Measurements from ENCODE around the gene LRRC10.
A peak's percentile ranks its signal among the peaks of the same experiment; 100 is the strongest.

Gene LRRC10

DNA sequence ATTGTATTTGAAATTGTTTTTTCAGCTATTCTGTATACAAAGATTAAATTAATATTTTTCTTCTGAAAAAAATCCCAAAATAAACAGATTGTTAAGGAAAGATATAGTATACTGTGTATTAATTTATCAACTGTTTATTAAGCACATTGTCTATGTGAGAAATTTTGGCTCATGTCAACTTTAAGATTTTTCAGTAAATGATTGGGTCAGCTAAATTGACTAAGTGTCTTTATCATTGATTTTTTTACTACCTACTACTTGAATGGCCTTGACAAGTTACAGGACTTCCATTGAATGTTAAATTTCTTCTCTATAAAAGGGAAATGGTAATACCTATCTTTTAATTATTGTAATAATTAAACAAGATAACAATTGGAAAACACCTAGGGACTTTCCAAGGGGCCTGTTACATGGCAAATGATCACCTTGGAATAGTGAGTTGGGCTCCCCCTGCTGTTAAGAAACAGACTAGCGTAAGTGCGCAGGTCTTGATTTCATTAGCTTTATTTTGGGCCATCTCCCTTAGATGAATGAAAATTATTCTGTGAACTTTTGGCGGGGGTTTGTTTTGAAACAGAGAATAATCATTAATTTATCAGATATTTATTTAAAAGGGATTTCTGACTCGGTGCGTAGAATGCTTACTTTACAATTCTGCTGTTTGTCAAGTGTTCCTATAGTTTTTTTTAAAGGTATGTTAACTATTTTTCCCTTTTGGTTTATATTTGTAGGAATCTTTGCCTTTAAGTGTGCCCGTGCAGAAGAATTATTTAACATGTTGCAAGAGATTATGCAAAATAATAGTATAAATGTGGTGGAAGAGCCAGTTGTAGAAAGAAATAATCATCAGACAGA lies 39.9 kb downstream of the LRRC10 start:
- H3K27ac ChIP-seq (ENCODE audit: low read depth, low read length, severe bottlenecking): no peak overlapping the region
- peaks cover 70% of the 10 kb centered on the region for H3K36me3 ChIP-seq (ENCODE audit: control insufficient read depth, insufficient read depth, low read length)
- peaks cover 9% of the 10 kb centered on the region for H3K4me1 ChIP-seq (ENCODE audit: control insufficient read depth, insufficient read depth, low read length, poor library complexity, severe bottlenecking)
- 10% methylated on average over 2 of the region's 6 CpGs; no CpG with 5 or more reads in 1 of the 2 experiments for WGBS, 2 experiments (ENCODE audit: insufficient coverage in 2 of 2)
- no peak overlapping the region for H3K4me3 ChIP-seq (ENCODE audit: extremely low read depth, insufficient read depth, low read length, poor library complexity, severe bottlenecking)
- H3K9me3 ChIP-seq (ENCODE audit: control insufficient read depth, low read length): no peaks in the 10 kb centered on the region

DNA sequence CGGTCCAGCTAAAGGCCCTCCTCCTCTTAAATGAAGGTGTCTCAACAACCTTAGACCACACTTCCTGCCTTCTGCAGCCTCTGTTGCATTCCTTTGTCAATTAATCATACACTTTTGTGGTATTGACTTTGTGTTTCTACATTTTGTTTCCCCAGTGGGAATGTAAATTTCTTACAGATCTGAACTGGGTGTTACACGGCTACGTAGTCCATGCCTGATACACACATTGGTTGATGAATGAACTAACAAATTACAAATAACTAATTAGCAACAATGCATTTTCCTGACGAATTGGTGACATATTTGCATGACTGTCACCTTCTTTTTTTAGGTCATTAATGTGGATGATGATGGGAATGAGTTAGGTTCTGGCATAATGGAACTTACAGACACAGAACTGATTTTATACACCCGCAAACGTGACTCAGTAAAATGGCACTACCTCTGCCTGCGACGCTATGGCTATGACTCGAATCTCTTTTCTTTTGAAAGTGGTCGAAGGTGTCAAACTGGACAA lies 40.6 kb downstream of the LRRC10 start:
- peaks cover 70% of the 10 kb centered on the region for H3K36me3 ChIP-seq (ENCODE audit: control insufficient read depth, insufficient read depth, low read length)
- H3K4me1 ChIP-seq (ENCODE audit: control insufficient read depth, insufficient read depth, low read length, poor library complexity, severe bottlenecking): peaks cover 5% of the 10 kb centered on the region
- peak overlapping the region; percentile 11 for H3K27ac ChIP-seq (ENCODE audit: low read depth, low read length, severe bottlenecking)
- H3K4me3 ChIP-seq (ENCODE audit: extremely low read depth, insufficient read depth, low read length, poor library complexity, severe bottlenecking): no peak overlapping the region
- no peaks in the 10 kb centered on the region for H3K9me3 ChIP-seq (ENCODE audit: control insufficient read depth, low read length)
- 94 to 96% methylated on average over 6 to 7 of the region's 10 CpGs for WGBS, 2 experiments (ENCODE audit: insufficient coverage in 2 of 2)

DNA sequence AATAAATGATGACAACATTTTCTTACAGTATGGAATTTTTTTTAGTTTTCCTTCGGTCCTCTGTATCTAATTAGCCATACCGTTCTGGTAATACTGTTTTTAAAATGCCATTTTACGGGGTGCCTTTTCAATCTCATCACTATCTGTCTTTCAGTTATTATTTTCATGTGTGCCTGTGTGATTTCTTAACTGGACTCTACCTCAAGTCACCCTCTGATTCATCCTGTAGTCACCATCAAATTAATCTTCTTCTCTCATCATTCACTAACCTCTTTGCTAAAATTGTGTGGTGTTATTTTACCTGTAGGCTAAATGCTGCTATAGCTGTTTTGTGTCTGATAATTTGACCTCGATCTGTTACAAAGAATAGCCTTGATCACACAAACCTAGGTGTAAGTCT lies 41.5 kb downstream of the LRRC10 start:
- no peak overlapping the region for H3K27ac ChIP-seq (ENCODE audit: low read depth, low read length, severe bottlenecking)
- H3K36me3 ChIP-seq (ENCODE audit: control insufficient read depth, insufficient read depth, low read length): peaks cover 69% of the 10 kb centered on the region
- WGBS, 2 experiments (ENCODE audit: insufficient coverage in 2 of 2): 67 to 100% methylated on average over 1 to 2 of the region's 4 CpGs
- H3K9me3 ChIP-seq (ENCODE audit: control insufficient read depth, low read length): no peaks in the 10 kb centered on the region
- H3K4me3 ChIP-seq (ENCODE audit: extremely low read depth, insufficient read depth, low read length, poor library complexity, severe bottlenecking): no peak overlapping the region
- no peaks in the 10 kb centered on the region for H3K4me1 ChIP-seq (ENCODE audit: control insufficient read depth, insufficient read depth, low read length, poor library complexity, severe bottlenecking)

DNA sequence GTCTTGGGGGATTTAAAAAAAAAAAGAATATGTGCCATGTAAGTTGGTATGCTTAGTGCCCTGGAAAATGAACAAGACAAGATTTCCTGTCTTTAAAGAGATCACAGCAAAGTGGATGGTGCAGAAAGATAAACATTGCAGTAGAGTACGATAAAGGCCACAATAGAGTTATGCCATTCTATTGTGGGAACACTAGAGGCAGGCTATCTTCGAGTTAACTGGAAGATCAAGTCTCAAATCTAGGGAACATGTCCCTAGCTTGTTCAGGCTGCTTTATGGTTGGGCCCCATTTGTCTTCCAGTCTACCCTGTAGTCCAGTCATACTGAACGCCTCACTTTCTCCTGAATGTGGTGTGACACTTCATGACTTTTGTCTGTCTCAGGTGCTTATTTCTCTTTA lies 44.1 kb downstream of the LRRC10 start:
- Histone ChIP-seq H3K9me3 (ENCODE audit: control insufficient read depth, low read length) (no peaks in the 10 kb centered on the region), H3K4me1 (ENCODE audit: control insufficient read depth, insufficient read depth, low read length, poor library complexity, severe bottlenecking) (no peaks in the 10 kb centered on the region), H3K4me3 (ENCODE audit: extremely low read depth, insufficient read depth, low read length, poor library complexity, severe bottlenecking) (no peak overlapping the region), H3K36me3 (ENCODE audit: control insufficient read depth, insufficient read depth, low read length) (peaks cover 69% of the 10 kb centered on the region), H3K27ac (ENCODE audit: low read depth, low read length, severe bottlenecking) (no peak overlapping the region)
- WGBS, 2 experiments (ENCODE audit: insufficient coverage in 2 of 2): 89 to 93% methylated on average over 2 to 3 of the region's 3 CpGs

DNA sequence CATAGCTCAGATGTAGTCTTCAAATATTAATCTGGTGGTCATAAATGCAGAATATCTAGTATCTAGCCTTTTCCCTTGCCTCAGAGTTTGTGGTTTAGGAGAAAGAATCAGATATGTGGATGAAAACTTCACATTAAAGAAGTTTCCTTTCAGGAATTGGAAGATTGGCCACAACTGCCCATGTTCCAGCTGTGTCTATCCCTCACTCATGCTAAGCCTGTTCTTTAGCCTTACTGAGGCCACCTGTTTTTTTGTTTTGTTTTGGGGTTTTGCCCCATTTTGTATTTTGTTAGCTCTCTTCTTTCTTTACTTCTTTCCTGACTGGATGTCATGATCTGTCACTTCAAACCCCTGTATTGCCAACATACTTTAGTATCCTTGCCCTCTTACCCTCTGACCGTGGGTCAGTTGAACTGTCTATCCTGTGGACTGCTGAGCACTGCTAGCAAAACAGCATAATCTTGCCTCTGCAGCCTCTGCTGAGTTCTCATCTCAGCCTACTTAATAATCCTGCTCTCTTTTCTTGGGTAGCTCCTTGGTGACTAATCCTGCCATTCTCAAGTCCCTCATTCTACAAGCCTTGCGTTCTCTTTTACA lies 47.4 kb downstream of the LRRC10 start:
- 90 to 91% methylated on average over 2 of the region's 2 CpGs for WGBS, 2 experiments (ENCODE audit: insufficient coverage in 2 of 2)

More for the DNA sequence above, 47.4 kb downstream of the LRRC10 start:
- H3K27ac ChIP-seq (ENCODE audit: low read depth, low read length, severe bottlenecking): no peak overlapping the region
- peaks cover 50% of the 10 kb centered on the region for H3K36me3 ChIP-seq (ENCODE audit: control insufficient read depth, insufficient read depth, low read length)
- no peaks in the 10 kb centered on the region for H3K4me1 ChIP-seq (ENCODE audit: control insufficient read depth, insufficient read depth, low read length, poor library complexity, severe bottlenecking)
- H3K9me3 ChIP-seq (ENCODE audit: control insufficient read depth, low read length): no peaks in the 10 kb centered on the region
- no peak overlapping the region for H3K4me3 ChIP-seq (ENCODE audit: extremely low read depth, insufficient read depth, low read length, poor library complexity, severe bottlenecking)

Data from mesodermal cell (in vitro differentiated cells).